Skin of body (tissue), 2 donors: ENCODE data around the gene PIGL. TPM values are rescaled to one million over a fixed set of nuclear protein-coding genes. Genes with fewer than 3 reads are reported as not detected.
"Not testable (repeated sequence)": the region's sequence is repeated elsewhere in the genome, so short reads cannot be mapped to it uniquely, and the experiment has no call there.

Source experiments
- DNase-seq: peaks from one replicate; lab custom pipeline; 2025; lab: John Stamatoyannopoulos, UW
- total RNA-seq: library from RNA; depleted of rRNA; stranded (reverse); fragments of >200 nt; gene quantifications from one replicate; pipeline ENCODE4 v1.2.3, GENCODE V29; 2014

PIGL gene
- total RNA-seq, 1 donor from 2014 or later: 27.1 TPM

GRCh38 chr17:16304830-16305229 is 87.8 kb downstream of the PIGL start:
- no peak for DNase-seq

DNA sequence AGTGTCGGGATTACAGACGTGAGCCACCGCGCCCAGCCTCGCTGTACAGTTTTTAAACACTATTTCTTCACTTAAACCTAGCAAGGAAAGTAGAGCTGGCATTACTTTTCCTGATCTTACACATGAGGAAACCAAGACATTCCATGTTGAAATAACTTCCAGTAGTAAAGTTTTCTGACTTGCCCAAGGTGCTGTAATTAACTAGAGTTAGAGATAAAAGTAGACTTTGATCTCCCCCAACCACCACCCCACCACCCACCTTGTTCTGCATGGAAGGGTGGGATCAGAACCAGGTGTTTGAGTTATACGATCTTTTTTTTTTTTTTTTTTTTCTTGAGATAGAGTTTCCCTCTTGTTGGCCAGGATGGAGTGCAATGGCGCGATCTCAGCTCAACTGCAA is 89.2 kb downstream of the PIGL start:
- DNase-seq: no peak

GRCh38 chr17:16312061-16312460 is 95.1 kb downstream of the PIGL start:
- not testable (repeated sequence) for DNase-seq

DNA sequence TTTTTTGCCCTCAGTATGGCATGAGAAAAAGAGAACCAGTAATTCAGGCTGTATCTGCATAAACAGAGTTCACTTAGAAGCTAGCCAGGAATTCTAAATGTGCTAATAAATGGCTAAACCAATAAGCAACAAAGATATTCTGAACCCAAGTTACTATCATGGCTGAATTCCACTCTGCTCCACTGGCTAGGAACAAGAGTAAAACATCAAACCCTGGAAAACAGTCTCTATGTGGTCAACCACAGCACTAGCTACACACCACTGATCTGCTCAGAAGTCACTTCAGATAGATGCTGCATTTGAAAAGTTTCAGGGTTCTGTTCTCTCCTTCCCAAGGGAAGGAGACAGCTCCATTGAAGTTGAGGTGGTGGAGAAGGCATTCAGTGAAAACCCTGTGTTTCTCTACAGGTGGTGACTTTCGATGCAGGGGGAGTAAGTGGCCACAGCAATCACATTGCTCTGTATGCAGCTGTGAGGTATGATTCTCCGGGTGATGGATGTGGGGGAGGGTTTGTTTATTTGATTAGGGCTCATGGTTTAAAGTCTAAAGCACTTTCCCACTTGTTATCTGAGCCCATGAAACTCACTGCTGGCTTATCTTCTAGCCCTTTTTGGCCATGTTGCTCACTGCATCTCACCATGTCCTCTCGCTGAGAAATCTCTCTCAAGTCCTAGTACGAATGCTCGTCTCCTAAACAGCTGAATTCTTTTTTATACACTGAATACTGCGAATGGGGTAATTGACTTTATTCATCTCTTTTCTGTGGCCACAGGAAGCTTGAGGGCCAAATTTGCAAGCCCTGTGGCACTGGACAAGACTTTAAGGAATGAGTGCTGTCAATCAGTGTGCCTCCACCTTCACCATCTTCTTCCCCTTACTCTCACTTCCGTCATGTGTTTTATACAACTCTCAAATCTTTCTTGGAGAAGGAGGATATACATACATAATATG is 96.4 kb downstream of the PIGL start:
- DNase-seq: no peak

DNA sequence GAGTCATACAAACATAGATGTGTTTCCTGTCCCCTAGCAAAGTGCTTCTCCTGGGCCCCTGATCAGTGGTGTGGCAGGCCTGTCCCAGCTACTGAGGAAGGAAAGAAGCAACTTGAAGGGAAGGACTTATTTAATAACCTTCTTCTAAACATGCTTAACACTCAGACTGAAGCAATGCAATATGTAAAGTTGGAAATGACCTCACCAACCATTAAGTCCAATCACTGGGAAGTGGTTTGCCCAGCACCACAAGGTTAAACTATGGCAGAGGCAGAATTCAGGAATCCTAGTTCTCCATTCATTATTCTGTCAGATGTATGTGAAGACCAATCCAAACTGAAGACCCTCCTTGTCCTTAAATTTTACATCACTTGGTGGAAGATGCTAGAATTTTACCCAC is 97.2 kb downstream of the PIGL start:
- DNase-seq: no peak

GRCh38 chr17:16314859-16315258 is 97.8 kb downstream of the PIGL start:
- no peak for DNase-seq

- no peak for DNase-seq
Measured at GRCh38 chr17:16319969-16320368, 103.0 kb downstream of the PIGL start.

- DNase-seq: no peak
Measured at GRCh38 chr17:16322636-16323035, 105.6 kb downstream of the PIGL start.

- no peak for DNase-seq
Measured at GRCh38 chr17:16325964-16326363, 109.0 kb downstream of the PIGL start.

- DNase-seq: no peak
Measured at GRCh38 chr17:16327018-16327417, 110.0 kb downstream of the PIGL start.

DNA sequence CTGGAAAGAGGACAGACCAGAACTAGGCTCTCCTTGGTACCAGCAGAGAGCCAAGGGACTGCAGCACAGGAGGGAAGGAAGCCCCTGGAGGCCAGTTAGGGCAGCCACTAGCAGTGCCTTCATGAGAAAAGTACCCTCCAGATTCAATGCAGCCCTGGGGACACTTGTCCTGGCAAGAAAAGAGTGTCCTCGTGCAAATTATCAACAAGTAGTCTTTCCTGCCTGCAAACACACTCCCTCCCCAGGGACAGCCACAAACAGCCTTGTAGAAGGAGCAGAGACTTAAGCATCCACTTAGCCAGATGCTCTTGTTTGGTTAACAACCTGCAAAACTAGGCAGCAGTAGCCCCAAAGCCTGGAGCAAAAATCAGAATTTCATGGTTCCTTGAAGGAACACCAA is 112.0 kb downstream of the PIGL start:
- DNase-seq: no peak

DNA sequence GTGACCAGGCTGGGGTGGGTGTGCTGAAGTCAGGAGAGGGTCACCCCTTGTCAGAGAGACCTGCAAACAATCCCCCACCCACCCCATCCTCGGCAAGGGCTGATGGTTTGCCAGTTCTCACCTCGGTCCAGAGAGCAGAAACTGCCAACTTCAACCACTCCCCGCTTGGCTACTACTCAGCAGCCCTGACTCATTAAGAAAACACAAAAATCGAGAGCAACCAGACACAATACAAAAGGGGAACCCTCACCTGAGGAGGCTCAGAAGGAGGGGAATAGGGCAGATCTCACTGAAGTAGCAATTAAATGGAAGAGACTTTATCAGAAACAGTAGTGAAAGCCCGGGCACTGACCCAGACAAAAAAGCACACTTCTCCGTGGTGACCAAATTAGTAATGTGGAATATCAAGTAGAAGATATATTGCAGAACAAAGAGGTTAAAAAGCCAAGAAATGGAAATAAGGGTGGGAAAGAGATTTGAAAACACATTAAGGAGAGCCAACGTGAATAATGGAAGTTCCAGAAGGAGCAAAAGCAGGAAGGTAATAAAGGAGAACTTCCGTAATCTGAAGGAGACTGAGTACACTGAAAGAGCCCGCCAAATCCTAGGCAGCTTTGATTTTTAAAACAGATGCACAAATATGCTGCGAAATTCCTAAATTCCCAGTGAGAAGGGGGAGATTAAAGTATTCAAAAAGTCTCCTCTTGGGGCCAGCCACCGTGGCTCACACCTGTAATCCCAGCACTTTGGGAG is 112.7 kb downstream of the PIGL start:
- DNase-seq: no peak

DNA sequence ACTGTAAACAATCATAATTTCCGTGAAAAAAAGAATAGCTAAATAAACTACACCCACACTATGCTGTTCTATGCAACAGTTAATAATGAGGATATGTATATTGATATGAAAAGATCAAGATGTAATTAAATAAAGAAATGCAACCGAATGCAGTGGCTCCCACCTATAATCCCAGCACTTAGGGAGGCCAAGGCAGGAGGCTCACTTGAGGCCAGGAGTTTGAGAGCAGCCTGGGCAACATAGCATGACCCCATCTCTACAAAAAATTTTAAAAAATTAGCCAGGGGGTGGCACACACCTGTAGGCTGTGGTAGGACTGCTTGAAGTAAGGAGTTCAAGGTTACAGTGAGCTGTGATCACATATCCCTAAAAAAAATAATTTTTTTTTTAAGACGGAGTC is 121.4 kb downstream of the PIGL start:
- no peak for DNase-seq

- no peak for DNase-seq
Measured at GRCh38 chr17:16339402-16339801, 122.4 kb downstream of the PIGL start.

DNA sequence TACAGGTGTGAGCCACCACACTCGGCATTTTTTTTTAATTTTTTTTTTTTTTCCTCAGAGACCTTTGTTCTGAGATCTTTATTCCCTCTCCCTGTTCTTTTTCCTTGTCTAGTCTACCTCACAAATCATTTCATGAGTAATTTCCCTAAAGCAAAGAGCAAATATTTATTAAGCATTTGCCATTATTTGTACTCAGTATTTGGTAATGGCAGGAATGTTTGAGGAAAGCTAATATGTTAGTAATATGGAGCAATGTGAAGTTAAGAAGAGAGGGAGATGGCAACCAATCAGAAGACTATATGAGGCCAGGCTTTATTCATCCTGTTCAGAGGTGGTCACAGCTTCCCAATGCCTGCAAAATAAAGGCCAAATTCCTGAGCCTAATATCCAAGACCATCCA is 122.9 kb downstream of the PIGL start:
- no peak for DNase-seq

DNA sequence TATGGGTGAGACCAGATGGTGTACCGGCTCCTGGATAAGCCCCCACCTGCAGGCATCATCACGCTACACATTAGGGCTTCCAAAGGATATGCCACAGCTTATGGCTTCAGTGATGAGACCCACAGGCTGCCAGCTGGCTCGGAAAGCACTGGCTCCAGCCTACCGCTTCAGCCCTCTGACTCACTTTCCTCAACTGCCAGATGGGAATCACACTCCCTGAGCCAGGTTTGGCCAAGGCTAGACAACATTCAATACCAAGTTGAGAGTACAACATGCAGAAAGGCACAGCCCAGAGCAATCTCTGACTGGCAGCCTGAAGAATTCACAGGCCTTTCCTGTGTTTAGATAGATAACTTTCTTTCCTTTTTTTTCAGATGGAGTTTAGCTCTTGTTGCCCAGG is 126.0 kb downstream of the PIGL start:
- DNase-seq: no peak

GRCh38 chr17:16343569-16343968 is 126.6 kb downstream of the PIGL start:
- no peak for DNase-seq

- DNase-seq: no peak
Measured at GRCh38 chr17:16345565-16345964, 128.6 kb downstream of the PIGL start.

- DNase-seq: no peak
Measured at GRCh38 chr17:16346721-16347271, 129.8 kb downstream of the PIGL start.

GRCh38 chr17:16348586-16348985 is 131.6 kb downstream of the PIGL start:
- DNase-seq: no peak

- DNase-seq: no peak
Measured at GRCh38 chr17:16349431-16349830, 132.4 kb downstream of the PIGL start.

DNA sequence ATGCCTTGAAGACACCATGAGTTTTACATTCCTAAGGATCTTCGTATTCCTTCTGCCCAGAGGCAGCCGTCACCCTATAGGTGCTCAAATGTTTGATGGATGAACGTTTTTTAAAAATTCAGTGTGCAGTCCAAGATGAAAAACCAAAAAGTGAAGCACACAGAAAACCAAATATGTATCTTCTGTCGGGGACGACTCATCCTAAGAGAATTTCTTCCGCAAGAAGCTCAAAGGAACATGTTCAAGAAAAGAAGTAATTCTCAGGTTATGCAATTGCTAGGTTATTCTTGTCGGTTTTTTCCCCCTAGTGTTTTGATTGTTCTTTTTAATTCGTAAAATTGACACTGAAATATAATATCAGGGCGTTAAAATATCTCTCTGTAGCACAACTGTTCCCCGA is 134.8 kb downstream of the PIGL start:
- no peak for DNase-seq
